HG03045 (cell line): ENCODE data around the gene CDKN1C.

Experiments used
- ATAC-seq: cut with Tn5 transposase; IDR thresholded peaks from one replicate; pipeline ENCODE4 v1.9.1; 2021; ENCODE audit warnings: mild to moderate bottlenecking, moderate library complexity; ENCODE audit not compliant: unreplicated experiment

CDKN1C gene

GRCh38 chr11:2849994-2850770, 35.4 kb downstream of the CDKN1C start:
- no peak for ATAC-seq

GRCh38 chr11:2848497-2848896, 37.1 kb downstream of the CDKN1C start:
- ATAC-seq, result no peak

GRCh38 chr11:2847561-2847960, 38.0 kb downstream of the CDKN1C start:
- no peak for ATAC-seq

GRCh38 chr11:2846470-2846869, 39.1 kb downstream of the CDKN1C start:
- ATAC-seq, result no peak

- no peak for ATAC-seq
Measured at GRCh38 chr11:2846056-2846455, 39.5 kb downstream of the CDKN1C start.

- ATAC-seq, result no peak
Measured at GRCh38 chr11:2844996-2845395, 40.6 kb downstream of the CDKN1C start.

GRCh38 chr11:2844116-2844842, 41.3 kb downstream of the CDKN1C start:
- ATAC-seq, result no peak

GRCh38 chr11:2843551-2843950, 42.0 kb downstream of the CDKN1C start:
- no peak for ATAC-seq

GRCh38 chr11:2842876-2843275, 42.7 kb downstream of the CDKN1C start:
- no peak for ATAC-seq

GRCh38 chr11:2841411-2842190, 44.0 kb downstream of the CDKN1C start:
- ATAC-seq, result no peak

- no peak for ATAC-seq
Measured at GRCh38 chr11:2839395-2839943, 46.1 kb downstream of the CDKN1C start.

- no peak for ATAC-seq
Measured at GRCh38 chr11:2838676-2839294, 46.8 kb downstream of the CDKN1C start.

GRCh38 chr11:2838091-2838490, 47.5 kb downstream of the CDKN1C start:
- ATAC-seq, result no peak

GRCh38 chr11:2837651-2838050, 47.9 kb downstream of the CDKN1C start:
- no peak for ATAC-seq

- no peak for ATAC-seq
Measured at GRCh38 chr11:2837096-2837601, 48.4 kb downstream of the CDKN1C start.

GRCh38 chr11:2836315-2837095, 49.1 kb downstream of the CDKN1C start:
- ATAC-seq, result no peak

GRCh38 chr11:2835751-2836150, 49.8 kb downstream of the CDKN1C start:
- ATAC-seq, result no peak

GRCh38 chr11:2835296-2835695, 50.3 kb downstream of the CDKN1C start:
- ATAC-seq, result no peak

GRCh38 chr11:2834503-2835273, 50.9 kb downstream of the CDKN1C start:
- ATAC-seq, result no peak
